Esophagus squamous epithelium (tissue), 5 donors: Measurements from ENCODE around the gene KLHL29. TPM values are rescaled to one million over a fixed set of nuclear protein-coding genes. Genes with fewer than 3 reads are reported as not detected.

Experiments used
- DNase-seq: peaks from one replicate; lab custom pipeline; 2025; lab: John Stamatoyannopoulos, UW
- H3K27ac ChIP-seq, 4 donors: fragments of 200-600 bp; sonication (generic); one replicate each; pipeline ENCODE4 v1.5.1; 2016 to 2019; ENCODE audit warnings: mild to moderate bottlenecking in 1 of 4
- H3K27me3 ChIP-seq, 4 donors: fragments of 200-600 bp; sonication (generic); 1 replicate in 3 of 4; 2 replicates in 1 of 4; pipeline versions ENCODE4 v1.5.1 to v1.6.0; 2017 to 2021; ENCODE audit warnings: antibody characterized with exemption in 1 of 4
- H3K36me3 ChIP-seq, 3 donors: fragments of 200-600 bp; sonication (generic); one replicate each; pipeline ENCODE4 v1.5.1; 2016 to 2019
- H3K4me1 ChIP-seq, 3 donors: fragments of 200-600 bp; sonication (generic); one replicate each; pipeline ENCODE4 v1.5.1; 2017 to 2019
- H3K4me3 ChIP-seq, 4 donors: fragments of 200-600 bp; sonication (generic); 1 replicate in 3 of 4; 2 replicates in 1 of 4; pipeline ENCODE4 v1.5.1; 2016 to 2019; ENCODE audit warnings: mild to moderate bottlenecking in 2 of 4, moderate library complexity in 1 of 4
- H3K9me3 ChIP-seq, 3 donors: fragments of 200-600 bp; sonication (generic); one replicate each; pipeline ENCODE4 v1.5.1; 2016 to 2019
- CTCF ChIP-seq, 6 experiments: fragments of 450-650 bp in 4 of 6; fragments of 200-600 bp in 2 of 6; sonication (generic) in 2 of 6; IDR thresholded peaks; one replicate each; pipeline ENCODE4 v1.5.1; 2016 to 2019; ENCODE audit warnings: antibody characterized with exemption in 6 of 6, mild to moderate bottlenecking in 4 of 6, moderate library complexity in 4 of 6
- POLR2A ChIP-seq, 4 donors: fragments of 450-650 bp; IDR thresholded peaks; one replicate each; pipeline ENCODE4 v1.6.1; 2017; ENCODE audit warnings: antibody characterized with exemption in 4 of 4, mild to moderate bottlenecking in 4 of 4, moderate library complexity in 3 of 4
- WGBS, 2 donors: methylation state at CpG; one replicate each; pipeline ENCODE4 v1.1.5; 2018; 5-methylcytosine and 5-hydroxymethylcytosine counted together
- intact Hi-C: fragments of 100-400 bp; cut with DNase I; formaldehyde crosslinking; loops from one replicate; pipeline ENCODE4 v1.15.0; 2022
- total RNA-seq, 4 donors: library from RNA; depleted of rRNA; stranded (reverse); fragments of >200 nt; gene quantifications; one replicate each; pipeline ENCODE4 v1.1.0, GENCODE V29; 2016
- donor health status: DM: yes; HTN: yes; CAD: no.

Gene KLHL29
- total RNA-seq, 4 donors from 2014 or later, result 3.4 to 11.8 (median 5.9) TPM

GRCh38 chr2:23682481-23682880, 297.5 kb downstream of the KLHL29 start:
- Histone ChIP-seq H3K27me3 (no peaks in the 10 kb centered on the region), H3K4me3 (no peak overlapping the region), H3K9me3 (no peaks in the 10 kb centered on the region), H3K36me3 (peaks cover 0 to 18% (median 0%) of the 10 kb centered on the region in 3 donors), H3K27ac (no peak overlapping the region), H3K4me1 (peaks cover 0 to 23% (median 8%) of the 10 kb centered on the region in 3 donors)
- intact Hi-C loops, result no loop called here
- WGBS, 2 donors, result 93 to 97% methylated on average over 9 to 11 of the region's 11 CpGs
- TF ChIP-seq CTCF (IDR thresholded peaks at IDR 0.05) (no peak), POLR2A (IDR thresholded peaks at IDR 0.05) (no peak)
- no peak for DNase-seq

GRCh38 chr2:23683001-23683400, 298.0 kb downstream of the KLHL29 start:
- no peak overlapping the region for H3K27ac ChIP-seq
- no peaks in the 10 kb centered on the region for H3K9me3 ChIP-seq
- 100% methylated on average over 5 of the region's 7 CpGs; no CpG with 5 or more reads in 1 of the 2 donors for WGBS, 2 donors
- TF ChIP-seq CTCF (IDR thresholded peaks at IDR 0.05) (no peak), POLR2A (IDR thresholded peaks at IDR 0.05) (no peak)
- peaks cover 0 to 23% (median 8%) of the 10 kb centered on the region in 3 donors for H3K4me1 ChIP-seq
- no peaks in the 10 kb centered on the region for H3K27me3 ChIP-seq
- H3K4me3 ChIP-seq, result no peak overlapping the region
- H3K36me3 ChIP-seq, result peaks cover 0 to 18% (median 0%) of the 10 kb centered on the region in 3 donors
- no peak for DNase-seq
- intact Hi-C loops, result no loop called here

- no peak for TF ChIP-seq CTCF (IDR thresholded peaks at IDR 0.05)
- no peak overlapping the region for H3K4me3 ChIP-seq
- no peak overlapping the region for H3K27ac ChIP-seq
- H3K27me3 ChIP-seq, result no peaks in the 10 kb centered on the region
- intact Hi-C loops, result no loop called here
- peaks cover 0 to 27% (median 0%) of the 10 kb centered on the region in 3 donors for H3K36me3 ChIP-seq
- DNase-seq, result no peak
- 52 to 66% methylated on average over 16 to 17 of the region's 19 CpGs for WGBS, 2 donors
- H3K4me1 ChIP-seq, result peaks cover 0 to 23% (median 8%) of the 10 kb centered on the region in 3 donors
- H3K9me3 ChIP-seq, result no peaks in the 10 kb centered on the region
Observed at GRCh38 chr2:23684395-23685176, 299.6 kb downstream of the KLHL29 start.

- Histone ChIP-seq H3K9me3 (no peaks in the 10 kb centered on the region), H3K36me3 (peaks cover 0 to 33% (median 0%) of the 10 kb centered on the region in 3 donors), H3K4me3 (no peak overlapping the region), H3K27ac (no peak overlapping the region), H3K4me1 (peaks cover 0 to 23% (median 8%) of the 10 kb centered on the region in 3 donors), H3K27me3 (no peaks in the 10 kb centered on the region)
- DNase-seq, result no peak
- TF ChIP-seq POLR2A (IDR thresholded peaks at IDR 0.05), result no peak
- TF ChIP-seq CTCF (IDR thresholded peaks at IDR 0.05), result no peak
- 42 to 44% methylated on average over 7 to 10 of the region's 12 CpGs for WGBS, 2 donors
- intact Hi-C loops, result no loop called here
Observed at GRCh38 chr2:23685181-23685580, 300.2 kb downstream of the KLHL29 start.

GRCh38 chr2:23685706-23686105, 300.7 kb downstream of the KLHL29 start:
- TF ChIP-seq POLR2A (IDR thresholded peaks at IDR 0.05), result no peak
- no peak for TF ChIP-seq CTCF (IDR thresholded peaks at IDR 0.05)
- WGBS, 2 donors, result 94% methylated on average over 2 of the region's 9 CpGs; no CpG with 5 or more reads in 1 of the 2 donors
- H3K9me3 ChIP-seq, result no peaks in the 10 kb centered on the region
- peaks cover 0 to 38% (median 0%) of the 10 kb centered on the region in 3 donors for H3K36me3 ChIP-seq
- intact Hi-C loops, result no loop called here
- H3K27me3 ChIP-seq, result no peaks in the 10 kb centered on the region
- no peak for DNase-seq
- no peak overlapping the region for H3K27ac ChIP-seq
- no peak overlapping the region for H3K4me3 ChIP-seq
- peaks cover 0 to 23% (median 8%) of the 10 kb centered on the region in 3 donors for H3K4me1 ChIP-seq
